HepG2 (cell line): Measurements from ENCODE around the gene NF2. TPM values are rescaled to one million over a fixed set of nuclear protein-coding genes. Genes with fewer than 3 reads are reported as not detected.
A peak's percentile ranks its signal among the peaks of the same experiment; 100 is the strongest.
"Not testable (repeated sequence)": the region's sequence is repeated elsewhere in the genome, so short reads cannot be mapped to it uniquely, and the experiment has no call there.

ENCODE experiments used
- ATAC-seq: fragments of 200-7000 bp; cut with Tn5 transposase; 3 replicates; pipeline ENCODE4 v1.9.1; 2020; ENCODE audit warnings: mild to moderate bottlenecking, moderate library complexity
- BruUV-seq: library from RNA; stranded (reverse); fragments of 400-500 nt; replicated peaks from 2 replicates; lab custom pipeline; 2021; lab: Mats Ljungman, UMichigan
- CTCF ChIA-PET: fragments of 300-600 bp; formaldehyde crosslinking; extraction: SDS; loops from one replicate; lab custom pipeline; 2021; ENCODE audit warnings: low total read pairs, inconsistent platforms, low intra/inter-chr PET ratio; lab: Yijun Ruan, JAX
- POLR2A ChIA-PET: fragments of 350-600 bp; sonication (Branson Sonifier 250); formaldehyde crosslinking; loops from one replicate; lab custom pipeline; 2020; ENCODE audit warnings: antibody characterized with exemption, inconsistent platforms; lab: Yijun Ruan, JAX
- DNase-seq: peaks from one replicate; pipeline ENCODE4 v3.0.0-alpha.2; 2015; ENCODE audit warnings: low spot score
- FAIRE-seq: peaks from 3 replicates; lab custom pipeline; 2011; peaks lifted over from hg19 to GRCh38; lab: Jason Lieb, UNC
- H2AFZ ChIP-seq: one replicate; pipeline ENCODE4 v1.6.1; 2011; ENCODE audit warnings: low read length, inconsistent platforms
- H3K27ac ChIP-seq: fragments of 300-600 bp; 3 replicates; pipeline ENCODE4 v1.8.0; 2011; ENCODE audit warnings: mixed run types, mild to moderate bottlenecking, mixed read lengths, low read length, inconsistent platforms; ENCODE audit not compliant: insufficient read depth; ENCODE audit errors: extremely low read length
- H3K27me3 ChIP-seq, 2 experiments: fragments of 200-600 bp in 1 of 2; 2 replicates in 1 of 2; 3 replicates in 1 of 2; pipeline versions ENCODE4 v1.6.0 to v1.8.0; 2011; ENCODE audit warnings: low read length in 2 of 2, mild to moderate bottlenecking in 2 of 2, moderate library complexity in 2 of 2, inconsistent platforms in 1 of 2; ENCODE audit not compliant: insufficient read depth in 2 of 2, control insufficient read depth in 1 of 2
- H3K36me3 ChIP-seq, 2 experiments: fragments of 200-600 bp in 1 of 2; replicated peaks in 1 of 2; 2 replicates in 1 of 2; 3 replicates in 1 of 2; pipeline versions ENCODE4 v1.5.1 to v1.8.0; 2011; ENCODE audit warnings: low read length in 2 of 2, inconsistent platforms in 1 of 2; ENCODE audit not compliant: insufficient read depth in 2 of 2, control insufficient read depth in 1 of 2
- H3K4me1 ChIP-seq: 2 replicates; pipeline ENCODE4 v1.5.1; 2012; ENCODE audit warnings: low read length, inconsistent platforms; ENCODE audit not compliant: insufficient read depth
- H3K4me2 ChIP-seq: 2 replicates; pipeline ENCODE4 v1.6.0; 2011; ENCODE audit warnings: low read depth, low read length, inconsistent platforms
- H3K4me3 ChIP-seq, 3 experiments: fragments of 200-600 bp in 1 of 3; sonication (generic), shearing (Covaris generic) in 1 of 3; replicated peaks in 1 of 3; 2 replicates each; pipeline ENCODE4 v1.5.1; 2011 to 2016; ENCODE audit warnings: low read length in 3 of 3, inconsistent platforms in 2 of 3, low read depth in 2 of 3, mild to moderate bottlenecking in 2 of 3, control low read depth in 1 of 3, mixed read lengths in 1 of 3; ENCODE audit not compliant: insufficient read depth in 1 of 3
- H3K79me2 ChIP-seq: one replicate; pipeline ENCODE4 v1.6.1; 2011; ENCODE audit warnings: low read length, inconsistent platforms; ENCODE audit not compliant: insufficient read depth
- H3K9ac ChIP-seq: 2 replicates; pipeline ENCODE4 v1.6.0; 2011; ENCODE audit warnings: mild to moderate bottlenecking, low read depth, low read length, inconsistent platforms; ENCODE audit not compliant: insufficient read depth
- H3K9me3 ChIP-seq: 2 replicates; pipeline ENCODE4 v1.5.1; 2012; ENCODE audit warnings: mild to moderate bottlenecking, low read length
- H4K20me1 ChIP-seq: 2 replicates; pipeline ENCODE4 v1.6.0; 2011; ENCODE audit warnings: inconsistent platforms, mild to moderate bottlenecking, low read length, moderate library complexity; ENCODE audit not compliant: insufficient read depth
- FOSL2 ChIP-seq: sonication (generic); formaldehyde crosslinking; IDR thresholded peaks from 2 replicates; pipeline ENCODE4 v1.4.0; 2020; ENCODE audit warnings: missing genetic modification reagents
- NR2F1 ChIP-seq, 2 experiments: fragments of 450-650 bp in 1 of 2; formaldehyde crosslinking in 1 of 2; IDR thresholded peaks; 2 replicates each; pipeline versions ENCODE4 v1.5.0 to v1.6.1; 2016 to 2020; ENCODE audit warnings: mild to moderate bottlenecking in 1 of 2, missing compliant biosample characterization in 1 of 2, missing genetic modification reagents in 1 of 2, moderate library complexity in 1 of 2
- ZNF121 ChIP-seq: sonication (generic); formaldehyde crosslinking; IDR thresholded peaks from 2 replicates; pipeline ENCODE4 v1.5.0; 2020; ENCODE audit warnings: mild to moderate bottlenecking, missing genetic modification reagents
- ZNF326 ChIP-seq: sonication (generic); formaldehyde crosslinking; IDR thresholded peaks from 2 replicates; pipeline ENCODE4 v1.4.0; 2020; ENCODE audit warnings: missing genetic modification reagents, borderline replicate concordance
- ZSCAN20 ChIP-seq: sonication (generic); formaldehyde crosslinking; IDR thresholded peaks from 2 replicates; pipeline ENCODE4 v1.4.0; 2020; ENCODE audit warnings: missing genetic modification reagents, mild to moderate bottlenecking, borderline replicate concordance
- WGBS: methylation state at CpG from one replicate; pipeline ENCODE4 v1.1.6; 2017; ENCODE audit warnings: low lambda C conversion rate; 5-methylcytosine and 5-hydroxymethylcytosine counted together
- in situ Hi-C: cut with HindIII; loops from 2 replicates; pipeline ENCODE4 v1.10.0; 2017; ENCODE audit warnings: low pct_unique_long_range_greater_than_20kb; ENCODE audit not compliant: extremely low pct_ligation_motif_present
- intact Hi-C: fragments of 100-400 bp; cut with micrococcal nuclease; formaldehyde crosslinking; loops from one replicate; pipeline ENCODE4 v1.10.0; 2022; ENCODE audit not compliant: unreplicated experiment
- polyA plus RNA-seq, 8 experiments: library from polyadenylated mRNA; depleted of rRNA in 3 of 8; stranded (reverse) in 7 of 8; unstranded in 1 of 8; fragments of >200 nt; fragmentation: Illumina TruSeq in 4 of 8; extraction: Trizol in 4 of 8; gene quantifications; 2 replicates each; pipeline versions ENCODE4 v1.2.1 to v1.2.3, GENCODE V29; 2011 to 2016; ENCODE audit warnings: low read depth in 4 of 8, missing spikeins in 1 of 8, mixed read lengths in 1 of 8; ENCODE audit not compliant: insufficient read depth in 1 of 8
- total RNA-seq, 5 experiments: library from RNA; depleted of rRNA; stranded (reverse); fragments of >200 nt; fragmentation: Illumina TruSeq; extraction: Trizol; gene quantifications; 2 replicates each; pipeline ENCODE4 v1.2.3, GENCODE V29; 2016; ENCODE audit warnings: low read depth in 1 of 5

Gene NF2
- total and polyA plus RNA-seq, 2 of the 13 experiments (the other 11 are each of a cell fraction or from before 2014, with no cell fraction given): 9.3 to 33.3 TPM

DNA sequence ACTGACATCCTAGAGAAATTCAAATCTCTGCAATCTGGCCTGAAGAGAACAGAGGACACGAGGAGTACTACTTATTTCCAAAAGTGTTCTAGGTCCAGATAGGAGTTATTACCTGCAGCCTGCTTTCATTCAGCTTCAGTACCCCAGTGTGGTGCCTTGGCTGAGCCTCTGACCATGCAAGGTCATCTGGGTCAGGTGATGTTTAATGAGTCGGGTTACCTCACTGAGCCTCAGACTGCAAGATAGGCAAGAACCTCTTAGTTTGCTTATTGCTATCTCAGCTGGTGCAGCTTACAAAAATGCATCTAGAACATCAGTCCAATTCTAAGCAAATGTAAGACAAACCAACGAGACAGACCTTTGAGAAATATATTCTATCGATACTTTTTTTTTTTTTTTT is 9.5 kb upstream of the NF2 start (continued):
- TF ChIP-seq NR2F1 (CRISPR knock-in tag; IDR thresholded peaks at IDR 0.05): peak; percentile 29 to 38; a peak in 1 of 4 replicates
- TF ChIP-seq ZSCAN20 (CRISPR knock-in tag): no peak
- TF ChIP-seq, all 625 proteins: peak for 10

DNA sequence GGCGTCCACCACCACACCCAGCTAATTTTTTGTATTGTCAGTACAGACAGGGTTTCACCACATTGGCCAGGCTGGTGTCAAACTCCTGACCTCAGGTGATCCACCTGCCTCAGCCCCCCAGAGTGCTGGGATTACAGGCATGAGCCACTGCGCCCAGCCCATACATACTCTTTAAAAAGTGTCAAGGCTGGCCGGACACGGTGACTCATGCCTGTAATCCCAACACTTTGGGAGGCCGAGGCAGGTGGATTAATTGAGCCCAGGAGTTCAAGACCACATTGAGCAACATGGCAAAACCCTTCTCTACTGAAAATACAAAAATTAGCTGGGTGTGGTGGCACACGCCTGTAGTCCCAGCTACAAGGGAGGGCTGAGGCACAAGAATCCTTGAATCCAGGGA is 9.0 kb upstream of the NF2 start:
- WGBS: 0% methylated on average over 5 of the region's 6 CpGs
- H2AFZ ChIP-seq, H3K27me3 ChIP-seq, H3K36me3 ChIP-seq, in situ Hi-C loops, H3K79me2 ChIP-seq, H3K9me3 ChIP-seq, H4K20me1 ChIP-seq, H3K27ac ChIP-seq, CTCF ChIA-PET, H3K9ac ChIP-seq, DNase-seq: not testable (repeated sequence)
- peak; percentile 14; the same call in 2 of the 3 replicates for ATAC-seq
- H3K4me1 ChIP-seq: peaks cover 33% of the 10 kb centered on the region
- peak; percentile 70 for TF ChIP-seq FOSL2 (CRISPR knock-in tag)
- TF ChIP-seq, all 625 proteins: peak for 1; not testable (repeated sequence) for 624
- FAIRE-seq, BruUV-seq, H3K4me3 ChIP-seq, intact Hi-C loops: not testable (repeated sequence)
- POLR2A ChIA-PET: interaction anchor here (0.8 to 4.6 kb wide), 6 partner anchors 9 to 40 kb away, joined by 3 to 50 read pairs (median 12); partner anchors contain the start of genes NIPSNAP1 and THOC5
- peak overlapping the region; percentile 38 for H3K4me2 ChIP-seq

GRCh38 chr22:29596408-29596807 is 7.0 kb upstream of the NF2 start:
- Histone ChIP-seq H4K20me1 (no peaks in the 10 kb centered on the region), H2AFZ (no peak overlapping the region), H3K79me2 (no peaks in the 10 kb centered on the region), H3K36me3 (no peaks in the 10 kb centered on the region), H3K9ac (peak overlapping the region; percentile 78), H3K27ac (no peak overlapping the region), H3K4me3 (peak overlapping the region in 1 of 3 experiments; percentile 73; a peak in 3 of 6 replicates), H3K27me3 (no peaks in the 10 kb centered on the region), H3K4me2 (peak overlapping the region; percentile 90), H3K9me3 (no peaks in the 10 kb centered on the region), H3K4me1 (peaks cover 28% of the 10 kb centered on the region)
- POLR2A ChIA-PET: interaction anchor here (1.3 to 4.6 kb wide), 10 partner anchors 8 to 208 kb away, joined by 5 to 50 read pairs (median 22); partner anchors contain the start of genes AP1B1, NIPSNAP1 and THOC5
- 75% methylated on average over 10 of the region's 10 CpGs for WGBS
- TF ChIP-seq ZNF121 (CRISPR knock-in tag) (peak; percentile 83), ZNF326 (CRISPR knock-in tag) (no peak), FOSL2 (CRISPR knock-in tag) (peak; percentile 41; the same call in 1 of the 2 replicates)
- FAIRE-seq: no peak
- DNase-seq: no peak
- no TSS peak for BruUV-seq
- intact Hi-C loops: no loop called here
- ATAC-seq: no peak
- in situ Hi-C loops: no loop called here
- CTCF ChIA-PET: no interaction called here
